OCI-LY3 (cell line): ENCODE results near the gene SLC22A4.

Source experiments
- CTCF ChIP-seq: fragments of 200-600, 300-600 bp; sonication (generic); IDR thresholded peaks from 2 replicates; pipeline ENCODE4 v1.5.1; 2014; ENCODE audit warnings: antibody characterized with exemption, low read length, low read depth
- EZH2phosphoT487 ChIP-seq: fragments of 200-600 bp; shearing (Covaris generic); IDR thresholded peaks from 2 replicates; pipeline ENCODE4 v1.6.1; 2018; ENCODE audit warnings: antibody characterized with exemption, mixed run types, low read depth

GRCh38 chr5:132251220-132251725 is 42.9 kb upstream of the SLC22A4 start:
- TF ChIP-seq CTCF (no peak), EZH2phosphoT487 (no peak)
